ENCODE results near the gene CD300LG. TPM values are rescaled to one million over a fixed set of nuclear protein-coding genes. Genes with fewer than 3 reads are reported as not detected.

Gene CD300LG
- polyA plus RNA-seq, 3 donors, result not detected

DNA sequence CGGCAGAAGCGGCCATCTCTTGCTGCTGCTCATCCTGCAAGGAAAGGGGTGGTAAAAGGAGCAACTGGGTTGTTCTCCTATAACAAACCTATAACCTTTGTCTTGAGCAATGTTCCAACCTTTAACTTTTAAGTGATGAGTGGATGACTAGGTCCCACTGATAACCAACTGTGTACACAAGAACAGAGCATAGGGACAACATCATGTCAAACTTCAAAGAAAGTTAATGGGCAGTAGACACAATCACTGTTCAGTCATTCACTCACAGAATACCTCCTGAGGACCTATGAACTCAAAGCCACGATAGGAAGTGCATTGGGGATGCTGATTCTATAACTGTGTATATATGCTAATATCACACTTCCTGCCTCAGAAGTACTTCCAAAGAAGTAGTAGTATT is 45.1 kb upstream of the CD300LG start:
- intact Hi-C loops (cut with micrococcal nuclease), result no loop called here
- Mint-ChIP-seq H3K4me1 (no peaks in the 10 kb centered on the region), H3K27ac (no peak overlapping the region), H3K36me3 (peaks cover 5 to 7% of the 10 kb centered on the region in 2 donors), H3K4me3 (no peak overlapping the region), H3K27me3 (ENCODE audit: low read depth in 3 of 3) (peaks cover 0 to 4% (median 1%) of the 10 kb centered on the region in 3 donors), H3K9me3 (peaks cover 0 to 6% (median 0%) of the 10 kb centered on the region in 7 donors)
- Histone ChIP-seq H3K9me3 (replicated peaks in 1 of 2; ENCODE audit: control insufficient read depth in 1 of 2, insufficient read depth in 1 of 2, low read length in 2 of 2) (no peaks in the 10 kb centered on the region), H3K9ac (ENCODE audit: insufficient read depth, low read length, poor library complexity, severe bottlenecking) (no peak overlapping the region), H3K27ac (ENCODE audit: low read depth in 1 of 2, low read length in 2 of 2) (no peak overlapping the region), H3K79me2 (ENCODE audit: insufficient read depth, low read length) (no peaks in the 10 kb centered on the region), H3K4me1 (ENCODE audit: control insufficient read depth in 1 of 2, insufficient read depth in 2 of 2, low read length in 2 of 2) (no peaks in the 10 kb centered on the region), H3K4me2 (replicated peaks; ENCODE audit: extremely low read depth, low read length, poor library complexity, severe bottlenecking) (no peak overlapping the region), H3K4me3 (replicated peaks in 1 of 3; ENCODE audit: low read depth in 2 of 3, low read length in 3 of 3) (no peak overlapping the region), H4K20me1 (ENCODE audit: insufficient read depth, low read length) (no peaks in the 10 kb centered on the region), H3K27me3 (ENCODE audit: control insufficient read depth in 2 of 2, insufficient read depth in 2 of 2, low read length in 2 of 2) (no peaks in the 10 kb centered on the region), H2AFZ (ENCODE audit: insufficient read depth, low read depth, low read length, poor library complexity, severe bottlenecking) (no peak overlapping the region), H3K36me3 (replicated peaks in 1 of 2; ENCODE audit: control insufficient read depth in 1 of 2, insufficient read depth in 2 of 2, low read length in 2 of 2) (no peaks in the 10 kb centered on the region)
- no CpG with 5 or more reads among the region's 3 CpGs for WGBS (ENCODE audit: insufficient coverage)
- TF ChIP-seq CTCF (IDR thresholded peaks at IDR 0.05), result no peak
- no peak for DNase-seq

- H2AFZ ChIP-seq (ENCODE audit: insufficient read depth, low read depth, low read length, poor library complexity, severe bottlenecking), result no peak overlapping the region
- no peak overlapping the region for H3K9ac ChIP-seq (ENCODE audit: insufficient read depth, low read length, poor library complexity, severe bottlenecking)
- 92% methylated on average over 2 of the region's 4 CpGs for WGBS (ENCODE audit: insufficient coverage)
- Mint-ChIP-seq H3K9me3 (peaks cover 0 to 4% (median 0%) of the 10 kb centered on the region in 7 donors), H3K27ac (no peak overlapping the region), H3K27me3 (ENCODE audit: low read depth in 3 of 3) (peaks cover 0 to 1% (median 0%) of the 10 kb centered on the region in 3 donors), H3K36me3 (peaks cover 5 to 7% of the 10 kb centered on the region in 2 donors), H3K4me1 (peaks cover 3% of the 10 kb centered on the region), H3K4me3 (no peak overlapping the region)
- no peaks in the 10 kb centered on the region for H3K79me2 ChIP-seq (ENCODE audit: insufficient read depth, low read length)
- H3K4me2 ChIP-seq (replicated peaks; ENCODE audit: extremely low read depth, low read length, poor library complexity, severe bottlenecking), result no peak overlapping the region
- no peaks in the 10 kb centered on the region for H3K27me3 ChIP-seq (ENCODE audit: control insufficient read depth in 2 of 2, insufficient read depth in 2 of 2, low read length in 2 of 2)
- no peaks in the 10 kb centered on the region for H3K4me1 ChIP-seq (ENCODE audit: control insufficient read depth in 1 of 2, insufficient read depth in 2 of 2, low read length in 2 of 2)
- H3K36me3 ChIP-seq (replicated peaks in 1 of 2; ENCODE audit: control insufficient read depth in 1 of 2, insufficient read depth in 2 of 2, low read length in 2 of 2), result no peaks in the 10 kb centered on the region
- H4K20me1 ChIP-seq (ENCODE audit: insufficient read depth, low read length), result no peaks in the 10 kb centered on the region
- TF ChIP-seq CTCF (IDR thresholded peaks at IDR 0.05), result no peak
- intact Hi-C loops (cut with micrococcal nuclease), result no loop called here
- no peak overlapping the region for H3K27ac ChIP-seq (ENCODE audit: low read depth in 1 of 2, low read length in 2 of 2)
- H3K9me3 ChIP-seq (replicated peaks in 1 of 2; ENCODE audit: control insufficient read depth in 1 of 2, insufficient read depth in 1 of 2, low read length in 2 of 2), result no peaks in the 10 kb centered on the region
- no peak for DNase-seq
- no peak overlapping the region for H3K4me3 ChIP-seq (replicated peaks in 1 of 3; ENCODE audit: low read depth in 2 of 3, low read length in 3 of 3)
These were observed 43.2 kb upstream of the CD300LG start for GRCh38 chr17:43803758-43804157.
